ENCODE data around the gene S100A14. TPM values are rescaled to one million over a fixed set of nuclear protein-coding genes. Genes with fewer than 3 reads are reported as not detected.

S100A14 gene
- polyA plus RNA-seq, 2 donors = 2,532 to 3,167 TPM

DNA sequence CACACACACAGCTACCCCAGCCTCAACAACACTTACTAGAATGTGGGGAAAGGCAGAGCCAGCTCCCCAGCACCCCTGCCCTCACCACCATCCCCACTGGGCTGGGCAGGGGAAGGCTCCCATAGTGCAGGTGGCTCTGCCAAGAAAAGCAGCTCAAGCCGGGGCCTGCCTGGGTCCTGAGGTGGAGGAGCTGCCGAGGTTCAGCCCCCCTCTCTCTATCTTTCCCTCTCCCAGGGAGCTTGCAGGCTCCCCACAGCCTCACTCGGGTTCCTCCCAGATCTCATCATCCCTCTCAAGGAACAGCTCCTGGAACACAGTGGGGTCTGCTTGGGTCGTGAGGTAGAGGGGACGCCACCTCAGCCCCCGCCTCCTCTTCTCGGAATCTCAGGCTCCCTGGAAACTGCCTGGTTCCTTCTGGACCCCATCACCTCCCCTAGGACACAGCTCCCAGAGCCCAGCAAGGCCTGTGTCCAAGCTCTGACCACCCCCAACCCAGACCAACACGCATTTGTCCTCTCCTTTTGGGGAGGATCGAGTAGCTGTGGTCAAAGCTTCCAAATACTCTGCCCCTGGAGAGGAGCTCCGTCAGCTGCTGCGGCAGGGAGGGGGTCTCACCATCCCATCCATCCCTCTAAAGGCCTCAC is 3.9 kb downstream of the S100A14 start:
- 32 to 41% methylated on average over 11 of the region's 11 CpGs for WGBS, 2 donors

DNA sequence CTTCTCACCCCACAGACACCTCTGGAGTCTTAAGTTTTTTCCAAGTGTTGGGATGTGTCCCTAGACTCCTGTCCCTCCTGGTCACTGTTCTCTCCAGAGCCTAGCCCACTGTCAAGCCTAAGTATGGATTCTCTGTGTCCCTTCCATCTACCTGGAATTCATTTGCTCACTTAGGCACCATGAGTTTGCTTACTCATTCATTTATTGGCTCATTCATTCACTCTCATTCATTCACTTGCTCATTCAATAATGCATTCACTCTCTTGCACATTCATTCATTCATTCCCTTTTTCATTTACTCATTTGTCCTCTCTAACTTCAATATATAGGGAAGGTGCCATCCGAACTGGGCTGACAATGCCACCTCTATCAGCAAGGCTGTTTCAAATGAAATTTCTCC is 4.8 kb downstream of the S100A14 start:
- 43 to 55% methylated on average over 1 of the region's 1 CpG for WGBS, 2 donors
- Histone ChIP-seq H3K4me3 (ENCODE audit: low read depth in 1 of 2, low read length in 2 of 2) (peak overlapping the region; percentile 76 to 93), H3K9me3 (ENCODE audit: control insufficient read depth in 2 of 2, insufficient read depth in 1 of 2, low read depth in 1 of 2, low read length in 1 of 2) (no peaks in the 10 kb centered on the region)

More for the DNA sequence above, 3.9 kb downstream of the S100A14 start:
- Histone ChIP-seq H3K27ac (ENCODE audit: low read depth in 2 of 2, low read length in 1 of 2) (peak overlapping the region; percentile 96 to 98), H3K4me1 (ENCODE audit: control insufficient read depth in 2 of 2, insufficient read depth in 2 of 2, low read length in 1 of 2) (peaks cover 0 to 24% of the 10 kb centered on the region in 2 donors), H3K4me3 (ENCODE audit: low read depth in 1 of 2, low read length in 2 of 2) (peak overlapping the region; percentile 76 to 93), H3K36me3 (ENCODE audit: control insufficient read depth in 2 of 2, insufficient read depth in 2 of 2, low read length in 1 of 2) (peaks cover 0 to 8% of the 10 kb centered on the region in 2 donors), H3K27me3 (ENCODE audit: control insufficient read depth in 1 of 2, insufficient read depth in 2 of 2, low read length in 2 of 2) (no peaks in the 10 kb centered on the region), H3K9me3 (ENCODE audit: control insufficient read depth in 2 of 2, insufficient read depth in 1 of 2, low read depth in 1 of 2, low read length in 1 of 2) (no peaks in the 10 kb centered on the region)

DNA sequence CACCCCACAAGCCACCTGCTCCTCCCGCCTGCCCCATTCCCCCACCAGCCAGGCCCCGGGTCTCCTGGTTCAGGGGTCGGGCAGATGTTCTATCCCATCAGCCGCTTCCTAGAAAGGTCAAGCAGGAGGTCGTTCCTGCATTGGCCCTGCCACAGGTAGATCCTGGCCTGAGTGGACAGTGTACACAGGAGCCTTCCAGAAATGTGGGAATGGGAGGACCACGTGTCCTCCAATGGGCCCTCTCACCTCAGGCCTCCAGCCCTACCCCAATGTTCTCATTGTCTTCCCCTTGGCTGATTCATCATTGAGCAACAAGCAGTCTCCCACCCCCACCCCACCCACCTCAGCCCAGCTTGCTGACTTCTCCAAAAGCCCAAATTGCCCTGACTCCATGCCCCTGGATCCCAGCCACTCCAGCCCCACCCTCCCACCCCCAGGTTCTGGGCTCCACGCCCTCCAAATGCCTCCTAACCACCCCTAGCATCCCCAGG is 5.3 kb downstream of the S100A14 start:
- Histone ChIP-seq H3K27me3 (ENCODE audit: control insufficient read depth in 1 of 2, insufficient read depth in 2 of 2, low read length in 2 of 2) (no peaks in the 10 kb centered on the region), H3K4me1 (ENCODE audit: control insufficient read depth in 2 of 2, insufficient read depth in 2 of 2, low read length in 1 of 2) (peaks cover 0 to 17% of the 10 kb centered on the region in 2 donors), H3K27ac (ENCODE audit: low read depth in 2 of 2, low read length in 1 of 2) (peak overlapping the region; percentile 96 to 98), H3K36me3 (ENCODE audit: control insufficient read depth in 2 of 2, insufficient read depth in 2 of 2, low read length in 1 of 2) (peaks cover 0 to 21% of the 10 kb centered on the region in 2 donors), H3K9me3 (ENCODE audit: control insufficient read depth in 2 of 2, insufficient read depth in 1 of 2, low read depth in 1 of 2, low read length in 1 of 2) (no peaks in the 10 kb centered on the region), H3K4me3 (ENCODE audit: low read depth in 1 of 2, low read length in 2 of 2) (peak overlapping the region; percentile 76 to 93)
- 48% methylated on average over 7 of the region's 7 CpGs for WGBS, 2 donors

More for the DNA sequence above, 4.8 kb downstream of the S100A14 start:
- H3K27ac ChIP-seq (ENCODE audit: low read depth in 2 of 2, low read length in 1 of 2) = peak overlapping the region; percentile 96 to 98
- peaks cover 0 to 17% of the 10 kb centered on the region in 2 donors for H3K4me1 ChIP-seq (ENCODE audit: control insufficient read depth in 2 of 2, insufficient read depth in 2 of 2, low read length in 1 of 2)
- H3K27me3 ChIP-seq (ENCODE audit: control insufficient read depth in 1 of 2, insufficient read depth in 2 of 2, low read length in 2 of 2) = no peaks in the 10 kb centered on the region
- H3K36me3 ChIP-seq (ENCODE audit: control insufficient read depth in 2 of 2, insufficient read depth in 2 of 2, low read length in 1 of 2) = peaks cover 0 to 17% of the 10 kb centered on the region in 2 donors

DNA sequence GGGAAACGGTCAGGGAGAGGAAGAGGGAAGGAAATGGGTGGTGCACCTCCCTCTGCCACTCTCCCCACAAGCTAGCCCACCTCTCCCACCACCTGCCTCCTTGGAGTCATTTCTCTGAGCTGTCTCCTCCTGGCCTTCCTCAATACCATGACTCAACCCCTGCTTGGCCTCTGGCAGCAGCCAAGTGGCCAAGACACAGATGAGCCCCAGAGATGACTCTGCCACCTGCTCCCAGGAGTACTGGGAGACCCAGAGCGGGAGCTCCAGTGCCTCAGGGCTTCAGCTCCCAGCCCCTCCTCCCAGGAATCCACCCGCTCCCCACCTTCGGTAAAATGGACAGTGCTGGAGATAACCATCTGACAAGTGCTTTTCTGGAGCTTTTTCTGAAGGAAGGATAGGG is 5.8 kb downstream of the S100A14 start:
- WGBS, 2 donors = 42 to 52% methylated on average over 4 of the region's 4 CpGs
- Histone ChIP-seq H3K4me1 (ENCODE audit: control insufficient read depth in 2 of 2, insufficient read depth in 2 of 2, low read length in 1 of 2) (peaks cover 0 to 17% of the 10 kb centered on the region in 2 donors), H3K27me3 (ENCODE audit: control insufficient read depth in 1 of 2, insufficient read depth in 2 of 2, low read length in 2 of 2) (no peaks in the 10 kb centered on the region), H3K4me3 (ENCODE audit: low read depth in 1 of 2, low read length in 2 of 2) (peak overlapping the region; percentile 57 to 93), H3K9me3 (ENCODE audit: control insufficient read depth in 2 of 2, insufficient read depth in 1 of 2, low read depth in 1 of 2, low read length in 1 of 2) (no peaks in the 10 kb centered on the region), H3K27ac (ENCODE audit: low read depth in 2 of 2, low read length in 1 of 2) (peak overlapping the region; percentile 96), H3K36me3 (ENCODE audit: control insufficient read depth in 2 of 2, insufficient read depth in 2 of 2, low read length in 1 of 2) (peaks cover 0 to 23% of the 10 kb centered on the region in 2 donors)

DNA sequence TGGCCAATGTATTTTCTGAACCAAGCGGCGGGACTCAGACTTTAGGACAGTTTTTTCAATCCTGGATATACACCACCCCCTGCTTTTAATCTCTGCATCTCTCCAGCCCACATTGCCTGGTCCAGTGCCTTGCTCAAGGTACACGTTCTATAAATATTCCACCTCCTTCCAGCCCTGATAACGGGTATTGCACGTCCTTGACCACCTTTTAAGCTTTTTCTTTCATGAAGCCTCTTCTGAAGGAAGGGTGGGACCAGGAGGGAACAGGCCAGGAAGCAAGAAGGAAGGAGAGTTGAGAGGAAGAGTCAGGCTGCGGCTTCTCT is 6.6 kb downstream of the S100A14 start:
- H3K27me3 ChIP-seq (ENCODE audit: control insufficient read depth in 1 of 2, insufficient read depth in 2 of 2, low read length in 2 of 2) = no peaks in the 10 kb centered on the region
- peak overlapping the region; percentile 57 to 93 for H3K4me3 ChIP-seq (ENCODE audit: low read depth in 1 of 2, low read length in 2 of 2)
- H3K27ac ChIP-seq (ENCODE audit: low read depth in 2 of 2, low read length in 1 of 2) = peak overlapping the region; percentile 96
- peaks cover 0 to 17% of the 10 kb centered on the region in 2 donors for H3K4me1 ChIP-seq (ENCODE audit: control insufficient read depth in 2 of 2, insufficient read depth in 2 of 2, low read length in 1 of 2)
- no peaks in the 10 kb centered on the region for H3K9me3 ChIP-seq (ENCODE audit: control insufficient read depth in 2 of 2, insufficient read depth in 1 of 2, low read depth in 1 of 2, low read length in 1 of 2)
- 40 to 50% methylated on average over 6 of the region's 6 CpGs for WGBS, 2 donors
- H3K36me3 ChIP-seq (ENCODE audit: control insufficient read depth in 2 of 2, insufficient read depth in 2 of 2, low read length in 1 of 2) = peaks cover 0 to 23% of the 10 kb centered on the region in 2 donors

DNA sequence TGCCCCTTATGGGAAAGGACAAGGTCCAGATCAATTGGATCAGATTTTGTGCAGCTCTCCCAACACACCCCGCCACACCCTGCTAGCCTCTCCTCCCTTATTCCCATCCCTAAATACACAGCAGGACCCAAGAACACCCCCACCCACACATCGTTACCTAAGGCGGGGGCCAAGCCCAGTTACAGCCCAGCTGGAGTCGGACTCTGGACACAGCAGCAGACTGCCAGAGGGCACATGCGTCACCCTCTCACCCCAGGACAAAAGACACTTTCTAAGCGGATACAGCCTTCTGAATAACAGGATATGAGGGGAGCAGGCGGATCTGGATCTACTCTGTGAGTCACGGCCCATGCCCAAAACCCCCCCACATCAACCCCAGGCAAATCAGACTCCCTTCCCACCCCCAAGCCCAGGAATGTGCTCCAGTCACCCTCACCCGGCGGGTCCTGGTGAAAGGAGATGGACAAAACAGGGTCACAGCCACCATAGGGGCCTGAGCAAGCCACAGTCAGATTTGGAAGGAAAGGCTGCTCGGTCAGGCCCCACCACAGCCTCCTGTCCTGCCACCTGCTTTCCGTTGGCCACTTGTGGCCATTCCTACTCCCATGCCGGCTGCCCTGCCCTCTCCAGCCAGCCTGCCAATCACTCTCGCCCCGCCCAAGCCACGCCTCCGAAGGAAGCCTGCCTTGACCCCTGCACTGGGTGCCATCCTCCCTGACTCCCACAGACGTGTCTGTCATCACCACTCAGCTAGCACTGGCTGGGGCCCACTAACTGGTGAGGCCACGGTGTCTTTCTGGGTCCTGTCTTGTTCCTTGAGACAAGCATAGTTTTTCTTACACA is 7.2 kb downstream of the S100A14 start:
- Histone ChIP-seq H3K27me3 (ENCODE audit: control insufficient read depth in 1 of 2, insufficient read depth in 2 of 2, low read length in 2 of 2) (no peaks in the 10 kb centered on the region), H3K27ac (ENCODE audit: low read depth in 2 of 2, low read length in 1 of 2) (peak overlapping the region; percentile 96), H3K4me1 (ENCODE audit: control insufficient read depth in 2 of 2, insufficient read depth in 2 of 2, low read length in 1 of 2) (peaks cover 0 to 17% of the 10 kb centered on the region in 2 donors), H3K9me3 (ENCODE audit: control insufficient read depth in 2 of 2, insufficient read depth in 1 of 2, low read depth in 1 of 2, low read length in 1 of 2) (no peaks in the 10 kb centered on the region), H3K4me3 (ENCODE audit: low read depth in 1 of 2, low read length in 2 of 2) (peak overlapping the region; percentile 50 to 93), H3K36me3 (ENCODE audit: control insufficient read depth in 2 of 2, insufficient read depth in 2 of 2, low read length in 1 of 2) (peaks cover 0 to 23% of the 10 kb centered on the region in 2 donors)
- WGBS, 2 donors = 30 to 33% methylated on average over 19 of the region's 19 CpGs

DNA sequence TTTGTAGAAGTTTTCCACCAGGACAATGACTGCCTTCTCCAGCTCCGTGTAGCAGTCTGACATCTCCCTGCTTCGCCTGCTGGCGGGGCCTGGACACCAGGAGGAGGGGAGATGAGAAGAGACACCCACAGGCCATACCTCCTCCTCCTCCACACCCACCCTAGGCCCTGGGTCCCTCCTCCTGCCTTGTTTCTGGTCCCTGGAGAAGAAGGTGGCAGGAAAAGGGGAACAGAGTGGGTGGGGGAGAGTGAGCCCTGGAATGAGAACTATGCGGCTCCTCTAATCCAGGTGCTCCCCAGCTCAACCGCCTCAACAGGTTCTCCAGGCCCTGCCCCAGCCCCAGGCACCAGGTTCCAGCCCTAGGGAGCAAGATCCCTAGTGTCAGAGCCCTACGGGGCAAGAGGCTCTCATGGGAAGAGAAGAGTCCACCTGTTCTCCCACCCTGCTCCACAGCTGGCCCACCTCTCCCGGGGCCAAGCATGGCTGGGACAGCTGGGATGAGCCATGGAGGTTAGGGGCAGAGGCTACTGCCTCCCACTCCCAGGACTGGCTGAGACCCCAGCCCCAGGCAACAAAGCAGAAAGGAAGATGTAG is 7.9 kb downstream of the S100A14 start:
- Histone ChIP-seq H3K9me3 (ENCODE audit: control insufficient read depth in 2 of 2, insufficient read depth in 1 of 2, low read depth in 1 of 2, low read length in 1 of 2) (no peaks in the 10 kb centered on the region), H3K4me3 (ENCODE audit: low read depth in 1 of 2, low read length in 2 of 2) (peak overlapping the region; percentile 50 to 93), H3K27me3 (ENCODE audit: control insufficient read depth in 1 of 2, insufficient read depth in 2 of 2, low read length in 2 of 2) (no peaks in the 10 kb centered on the region), H3K27ac (ENCODE audit: low read depth in 2 of 2, low read length in 1 of 2) (peak overlapping the region; percentile 96), H3K36me3 (ENCODE audit: control insufficient read depth in 2 of 2, insufficient read depth in 2 of 2, low read length in 1 of 2) (peaks cover 0 to 23% of the 10 kb centered on the region in 2 donors), H3K4me1 (ENCODE audit: control insufficient read depth in 2 of 2, insufficient read depth in 2 of 2, low read length in 1 of 2) (peaks cover 0 to 17% of the 10 kb centered on the region in 2 donors)
- 51 to 65% methylated on average over 7 of the region's 7 CpGs for WGBS, 2 donors

DNA sequence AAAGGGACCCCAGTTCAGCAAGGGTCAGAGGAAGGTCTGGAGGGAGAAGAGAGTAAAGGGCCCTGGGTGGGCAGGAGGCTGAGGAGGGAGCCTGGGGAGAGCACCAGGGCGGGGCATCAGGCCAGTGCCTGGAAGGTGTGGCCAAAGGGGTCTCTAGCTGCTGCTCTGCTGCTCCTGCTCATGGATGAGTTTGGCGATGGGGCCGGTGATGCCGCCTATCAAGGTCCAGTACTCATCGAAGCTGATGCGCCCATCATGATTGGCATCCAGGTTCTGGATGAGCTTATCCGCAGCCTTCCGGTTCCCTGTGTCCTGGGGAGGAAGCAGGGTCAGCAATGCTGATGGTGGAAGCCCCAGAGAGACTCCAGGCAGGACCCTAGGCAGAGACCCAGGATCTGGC is 8.7 kb downstream of the S100A14 start:
- H3K27me3 ChIP-seq (ENCODE audit: control insufficient read depth in 1 of 2, insufficient read depth in 2 of 2, low read length in 2 of 2) = no peaks in the 10 kb centered on the region
- peaks cover 0 to 23% of the 10 kb centered on the region in 2 donors for H3K36me3 ChIP-seq (ENCODE audit: control insufficient read depth in 2 of 2, insufficient read depth in 2 of 2, low read length in 1 of 2)
- WGBS, 2 donors = 93% methylated on average over 8 of the region's 8 CpGs
- H3K4me3 ChIP-seq (ENCODE audit: low read depth in 1 of 2, low read length in 2 of 2) = no peak overlapping the region
- H3K27ac ChIP-seq (ENCODE audit: low read depth in 2 of 2, low read length in 1 of 2) = peak overlapping the region; percentile 96
- no peaks in the 10 kb centered on the region for H3K9me3 ChIP-seq (ENCODE audit: control insufficient read depth in 2 of 2, insufficient read depth in 1 of 2, low read depth in 1 of 2, low read length in 1 of 2)
- peaks cover 0 to 17% of the 10 kb centered on the region in 2 donors for H3K4me1 ChIP-seq (ENCODE audit: control insufficient read depth in 2 of 2, insufficient read depth in 2 of 2, low read length in 1 of 2)

DNA sequence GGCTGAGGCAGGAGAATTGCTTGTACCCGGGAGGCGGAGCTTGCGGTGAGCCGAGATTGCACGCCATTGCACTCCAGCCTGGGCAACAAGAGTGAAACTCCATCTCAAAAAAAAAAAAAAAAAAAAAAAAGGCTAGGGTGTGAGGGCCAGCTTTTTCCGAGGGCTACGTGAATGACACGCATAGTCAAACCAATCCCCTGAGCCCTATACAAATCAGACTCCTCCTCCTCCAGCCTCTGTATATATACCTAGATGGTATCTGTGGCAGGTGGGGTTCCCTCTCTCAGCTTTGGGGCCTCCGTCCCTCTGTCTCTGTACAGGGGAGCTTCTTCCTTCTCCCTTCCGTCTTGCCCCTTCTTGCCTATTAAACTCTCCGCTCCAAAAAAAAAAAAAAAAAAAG is 9.9 kb downstream of the S100A14 start:
- Histone ChIP-seq H3K4me1 (ENCODE audit: control insufficient read depth in 2 of 2, insufficient read depth in 2 of 2, low read length in 1 of 2) (peaks cover 0 to 17% of the 10 kb centered on the region in 2 donors), H3K27me3 (ENCODE audit: control insufficient read depth in 1 of 2, insufficient read depth in 2 of 2, low read length in 2 of 2) (no peaks in the 10 kb centered on the region), H3K4me3 (ENCODE audit: low read depth in 1 of 2, low read length in 2 of 2) (no peak overlapping the region), H3K9me3 (ENCODE audit: control insufficient read depth in 2 of 2, insufficient read depth in 1 of 2, low read depth in 1 of 2, low read length in 1 of 2) (no peaks in the 10 kb centered on the region), H3K27ac (ENCODE audit: low read depth in 2 of 2, low read length in 1 of 2) (peak overlapping the region in 1 of 2 donors; percentile 36), H3K36me3 (ENCODE audit: control insufficient read depth in 2 of 2, insufficient read depth in 2 of 2, low read length in 1 of 2) (peaks cover 0 to 23% of the 10 kb centered on the region in 2 donors)
- WGBS, 2 donors = 90 to 93% methylated on average over 10 to 11 of the region's 11 CpGs

All from esophagus (tissue), 2 donors.